Kasumi-1 (cell line): Measurements from ENCODE around the gene AFTPH.

Experiments
- DNase-seq, 2 experiments: peaks; one replicate each; lab custom pipeline; 2025; lab: John Stamatoyannopoulos, UW

The AFTPH gene

GRCh38 chr2:64632835-64633819 is 109.0 kb downstream of the AFTPH start:
- DNase-seq = no peak

DNA sequence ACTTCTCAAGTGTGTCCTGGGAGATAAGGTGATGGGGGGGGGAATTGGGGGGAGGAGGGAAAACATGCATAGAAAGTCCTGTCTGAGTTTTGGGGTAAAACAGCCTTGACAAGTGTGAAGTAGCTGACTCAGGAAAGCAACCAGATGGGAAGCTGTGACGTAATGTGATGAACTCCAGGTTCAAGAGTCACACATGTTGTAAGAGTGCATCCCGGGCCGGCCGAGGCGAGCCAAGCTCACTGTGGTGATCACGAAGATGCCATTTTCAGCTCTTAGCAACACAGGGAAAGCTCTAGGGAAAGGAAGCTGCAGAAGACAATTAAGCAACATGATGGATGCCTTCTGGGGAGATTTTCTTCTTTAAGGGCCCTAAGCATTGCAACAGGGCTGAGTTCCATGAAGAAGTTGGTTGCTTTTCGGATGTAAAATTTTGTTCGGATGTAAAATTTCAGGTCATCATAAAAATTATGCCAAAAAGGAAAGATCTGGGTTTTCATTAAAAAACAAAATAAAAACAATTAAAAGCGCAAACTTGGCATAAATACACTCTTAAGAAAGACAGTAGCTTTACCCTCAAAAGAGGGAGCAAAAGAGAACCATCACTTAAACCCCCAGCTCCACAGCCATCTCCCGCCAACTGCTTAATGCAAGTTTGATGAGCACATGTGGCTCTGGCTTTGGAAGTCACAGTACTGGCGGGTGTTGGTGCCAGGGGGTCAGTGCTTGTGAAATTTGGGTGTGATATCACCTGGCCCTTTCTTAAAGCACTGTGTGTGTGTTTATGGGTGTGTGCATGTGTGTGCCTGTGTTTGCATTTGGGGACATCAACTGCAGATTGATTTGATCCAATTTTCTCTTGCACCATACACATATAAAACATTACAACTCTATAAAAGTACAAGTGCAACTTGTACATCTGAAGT is 110.5 kb downstream of the AFTPH start:
- no peak for DNase-seq

GRCh38 chr2:64635976-64636911 is 112.1 kb downstream of the AFTPH start:
- peak; percentile 79 to 80 for DNase-seq

GRCh38 chr2:64637000-64637635 is 113.0 kb downstream of the AFTPH start:
- DNase-seq = peak; percentile 58 to 67

GRCh38 chr2:64637931-64638330 is 113.8 kb downstream of the AFTPH start:
- DNase-seq = peak in 1 of 2 experiments; percentile 9

- no peak for DNase-seq
Measured at GRCh38 chr2:64638502-64639120, 114.5 kb downstream of the AFTPH start.

GRCh38 chr2:64639691-64640090 is 115.6 kb downstream of the AFTPH start:
- DNase-seq = no peak

- no peak for DNase-seq
Measured at GRCh38 chr2:64640153-64641044, 116.3 kb downstream of the AFTPH start.

DNA sequence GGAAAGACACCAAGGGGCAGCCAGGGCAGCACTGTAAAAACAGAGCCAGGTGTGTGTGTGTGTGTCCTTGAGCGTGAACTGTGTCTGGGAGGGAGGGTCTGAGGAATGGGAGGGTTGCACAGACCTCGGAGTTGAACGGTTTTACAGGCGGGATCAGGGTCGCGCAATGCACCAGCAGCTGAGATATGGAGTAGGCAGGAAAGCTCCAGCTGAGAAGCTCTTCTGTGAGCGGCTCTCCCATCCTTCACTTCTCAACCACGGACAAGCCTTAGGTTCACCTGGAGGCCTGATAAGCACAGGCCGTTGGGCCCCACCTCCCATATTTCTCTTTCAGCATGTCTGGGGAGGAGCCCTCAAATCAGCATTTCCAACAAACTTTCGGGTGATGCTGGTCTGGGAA is 117.5 kb downstream of the AFTPH start:
- no peak for DNase-seq
